ENCODE results near the gene ASAP2. TPM values are rescaled to one million over a fixed set of nuclear protein-coding genes. Genes with fewer than 3 reads are reported as not detected.

Gene ASAP2
- total RNA-seq, 2 experiments from 2014 or later: 0.16 TPM; not detected in 1

GRCh38 chr2:9364373-9364772 lies 157.8 kb downstream of the ASAP2 start:
- Histone ChIP-seq H3K4me3 (ENCODE audit: low read length) (no peak overlapping the region), H3K36me3 (ENCODE audit: insufficient read depth, low read length) (no peaks in the 10 kb centered on the region), H3K27me3 (ENCODE audit: control insufficient read depth in 1 of 2, insufficient read depth in 2 of 2, low read length in 2 of 2) (peaks cover 0 to 5% of the 10 kb centered on the region in 2 experiments), H3K9me3 (ENCODE audit: control insufficient read depth in 1 of 2, insufficient read depth in 1 of 2, low read length in 2 of 2) (no peaks in the 10 kb centered on the region), H3K27ac (ENCODE audit: low read depth in 1 of 2, low read length in 2 of 2) (no peak overlapping the region), H3K4me1 (ENCODE audit: insufficient read depth, low read length) (no peaks in the 10 kb centered on the region)
- no peaks in the 10 kb centered on the region for H3K4me1 Mint-ChIP-seq (ENCODE audit: low read depth)
- H3K36me3 Mint-ChIP-seq (ENCODE audit: low read depth): no peaks in the 10 kb centered on the region
- no peaks in the 10 kb centered on the region for H3K9me3 Mint-ChIP-seq
- ChIA-PET POLR2A (no interaction called here), CTCF (no interaction called here)
- DNase-seq (no peak), ATAC-seq (ENCODE audit: poor library complexity) (no peak)
- intact Hi-C loops (cut with DNase I, micrococcal nuclease): no loop called here
- no peak overlapping the region for H3K27ac Mint-ChIP-seq
- H3K4me3 Mint-ChIP-seq: no peak overlapping the region
- peaks cover 3% of the 10 kb centered on the region for H3K27me3 Mint-ChIP-seq
- TF ChIP-seq CTCF (IDR thresholded peaks at IDR 0.05): no peak

GRCh38 chr2:9364791-9365497 lies 158.3 kb downstream of the ASAP2 start:
- Mint-ChIP-seq H3K4me1 (ENCODE audit: low read depth) (no peaks in the 10 kb centered on the region), H3K36me3 (ENCODE audit: low read depth) (no peaks in the 10 kb centered on the region), H3K9me3 (no peaks in the 10 kb centered on the region), H3K27me3 (no peaks in the 10 kb centered on the region), H3K4me3 (no peak overlapping the region), H3K27ac (no peak overlapping the region)
- ATAC-seq (ENCODE audit: poor library complexity) (no peak), DNase-seq (no peak)
- H3K4me1 ChIP-seq (ENCODE audit: insufficient read depth, low read length): no peaks in the 10 kb centered on the region
- no peak overlapping the region for H3K27ac ChIP-seq (ENCODE audit: low read depth in 1 of 2, low read length in 2 of 2)
- H3K27me3 ChIP-seq (ENCODE audit: control insufficient read depth in 1 of 2, insufficient read depth in 2 of 2, low read length in 2 of 2): peaks cover 0 to 5% of the 10 kb centered on the region in 2 experiments
- H3K4me3 ChIP-seq (ENCODE audit: low read length): no peak overlapping the region
- ChIA-PET POLR2A (interaction anchor here (0.6 kb wide), 1 partner anchor 201 kb away, joined by 4 read pairs; no protein-coding TSS in a partner anchor), CTCF (no interaction called here)
- no peaks in the 10 kb centered on the region for H3K36me3 ChIP-seq (ENCODE audit: insufficient read depth, low read length)
- no peak for TF ChIP-seq CTCF (IDR thresholded peaks at IDR 0.05)
- intact Hi-C loops (cut with DNase I, micrococcal nuclease): no loop called here
- no peaks in the 10 kb centered on the region for H3K9me3 ChIP-seq (ENCODE audit: control insufficient read depth in 1 of 2, insufficient read depth in 1 of 2, low read length in 2 of 2)

- Mint-ChIP-seq H3K27me3 (no peaks in the 10 kb centered on the region), H3K4me3 (no peak overlapping the region), H3K27ac (no peak overlapping the region), H3K9me3 (no peaks in the 10 kb centered on the region), H3K36me3 (ENCODE audit: low read depth) (no peaks in the 10 kb centered on the region), H3K4me1 (ENCODE audit: low read depth) (no peaks in the 10 kb centered on the region)
- no peaks in the 10 kb centered on the region for H3K9me3 ChIP-seq (ENCODE audit: control insufficient read depth in 1 of 2, insufficient read depth in 1 of 2, low read length in 2 of 2)
- no peaks in the 10 kb centered on the region for H3K4me1 ChIP-seq (ENCODE audit: insufficient read depth, low read length)
- H3K27ac ChIP-seq (ENCODE audit: low read depth in 1 of 2, low read length in 2 of 2): no peak overlapping the region
- no peak for ATAC-seq (ENCODE audit: poor library complexity)
- intact Hi-C loops (cut with DNase I, micrococcal nuclease): no loop called here
- POLR2A ChIA-PET: interaction anchor here (0.6 kb wide), 1 partner anchor 202 kb away, joined by 4 read pairs; no protein-coding TSS in a partner anchor
- DNase-seq: no peak
- no peaks in the 10 kb centered on the region for H3K36me3 ChIP-seq (ENCODE audit: insufficient read depth, low read length)
- CTCF ChIA-PET: no interaction called here
- no peak for TF ChIP-seq CTCF (IDR thresholded peaks at IDR 0.05)
- H3K27me3 ChIP-seq (ENCODE audit: control insufficient read depth in 1 of 2, insufficient read depth in 2 of 2, low read length in 2 of 2): peaks cover 0 to 5% of the 10 kb centered on the region in 2 experiments
- H3K4me3 ChIP-seq (ENCODE audit: low read length): no peak overlapping the region
Observed at GRCh38 chr2:9365498-9366019, 158.9 kb downstream of the ASAP2 start.
